Nephron (organoid): ENCODE data around the gene SPAG17.

Source experiments
- H3K27ac Mint-ChIP-seq, 3 experiments: 2 replicates each; pipeline ENCODE4 v1.8.0; 2020; ENCODE audit warnings: mixed read lengths in 3 of 3, mild to moderate bottlenecking in 2 of 3, moderate library complexity in 1 of 3
- H3K27me3 Mint-ChIP-seq: 2 replicates; pipeline ENCODE4 v1.8.0; 2021; ENCODE audit warnings: low read depth, mild to moderate bottlenecking, moderate library complexity, mixed read lengths
- H3K36me3 Mint-ChIP-seq: 2 replicates; pipeline ENCODE4 v1.8.0; 2020; ENCODE audit warnings: low read depth, mixed read lengths
- H3K4me1 Mint-ChIP-seq: 2 replicates; pipeline ENCODE4 v1.8.0; 2020; ENCODE audit warnings: mixed read lengths
- H3K4me3 Mint-ChIP-seq, 3 experiments: 2 replicates each; pipeline ENCODE4 v1.8.0; 2020; ENCODE audit warnings: mild to moderate bottlenecking in 3 of 3, mixed read lengths in 3 of 3, moderate library complexity in 2 of 3
- H3K9me3 Mint-ChIP-seq: 2 replicates; pipeline ENCODE4 v1.8.0; 2020; ENCODE audit warnings: mixed read lengths
- TF ChIP-seq, protein P1 (sequence below), 3 experiments: fragments of 200-600 bp; sonication (generic); IDR thresholded peaks; one replicate each; pipeline ENCODE4 v1.5.0; 2021; ENCODE audit warnings: antibody characterized with exemption in 3 of 3; ENCODE audit not compliant: unreplicated experiment in 3 of 3

The SPAG17 gene

DNA sequence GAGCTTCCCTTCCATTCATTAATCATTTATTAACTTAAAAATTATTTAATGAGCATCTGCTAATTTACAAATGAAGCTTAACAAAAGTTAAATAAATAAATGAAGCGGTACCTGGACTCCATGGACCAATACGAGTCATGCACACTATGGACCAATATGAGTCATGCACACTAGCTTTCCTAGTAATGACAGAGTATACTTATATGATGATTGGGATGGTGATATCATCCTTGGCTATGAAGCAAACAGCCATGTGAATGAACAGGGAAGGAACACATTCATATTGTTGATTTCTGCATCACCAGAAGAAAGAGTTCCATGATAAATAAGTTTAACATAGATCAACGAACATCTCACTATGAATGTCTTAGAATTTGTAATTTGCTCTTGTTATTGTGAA is 109.9 kb downstream of the SPAG17 start:
- Mint-ChIP-seq H3K9me3 (no peaks in the 10 kb centered on the region), H3K36me3 (no peaks in the 10 kb centered on the region), H3K4me1 (peaks cover 19% of the 10 kb centered on the region), H3K27ac (no peak overlapping the region), H3K4me3 (no peak overlapping the region), H3K27me3 (no peaks in the 10 kb centered on the region)
- TF ChIP-seq, protein P1, sequence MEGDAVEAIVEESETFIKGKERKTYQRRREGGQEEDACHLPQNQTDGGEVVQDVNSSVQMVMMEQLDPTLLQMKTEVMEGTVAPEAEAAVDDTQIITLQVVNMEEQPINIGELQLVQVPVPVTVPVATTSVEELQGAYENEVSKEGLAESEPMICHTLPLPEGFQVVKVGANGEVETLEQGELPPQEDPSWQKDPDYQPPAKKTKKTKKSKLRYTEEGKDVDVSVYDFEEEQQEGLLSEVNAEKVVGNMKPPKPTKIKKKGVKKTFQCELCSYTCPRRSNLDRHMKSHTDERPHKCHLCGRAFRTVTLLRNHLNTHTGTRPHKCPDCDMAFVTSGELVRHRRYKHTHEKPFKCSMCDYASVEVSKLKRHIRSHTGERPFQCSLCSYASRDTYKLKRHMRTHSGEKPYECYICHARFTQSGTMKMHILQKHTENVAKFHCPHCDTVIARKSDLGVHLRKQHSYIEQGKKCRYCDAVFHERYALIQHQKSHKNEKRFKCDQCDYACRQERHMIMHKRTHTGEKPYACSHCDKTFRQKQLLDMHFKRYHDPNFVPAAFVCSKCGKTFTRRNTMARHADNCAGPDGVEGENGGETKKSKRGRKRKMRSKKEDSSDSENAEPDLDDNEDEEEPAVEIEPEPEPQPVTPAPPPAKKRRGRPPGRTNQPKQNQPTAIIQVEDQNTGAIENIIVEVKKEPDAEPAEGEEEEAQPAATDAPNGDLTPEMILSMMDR (IDR thresholded peaks at IDR 0.05; ENCODE audit: unreplicated experiment in 3 of 3), result no peak

DNA sequence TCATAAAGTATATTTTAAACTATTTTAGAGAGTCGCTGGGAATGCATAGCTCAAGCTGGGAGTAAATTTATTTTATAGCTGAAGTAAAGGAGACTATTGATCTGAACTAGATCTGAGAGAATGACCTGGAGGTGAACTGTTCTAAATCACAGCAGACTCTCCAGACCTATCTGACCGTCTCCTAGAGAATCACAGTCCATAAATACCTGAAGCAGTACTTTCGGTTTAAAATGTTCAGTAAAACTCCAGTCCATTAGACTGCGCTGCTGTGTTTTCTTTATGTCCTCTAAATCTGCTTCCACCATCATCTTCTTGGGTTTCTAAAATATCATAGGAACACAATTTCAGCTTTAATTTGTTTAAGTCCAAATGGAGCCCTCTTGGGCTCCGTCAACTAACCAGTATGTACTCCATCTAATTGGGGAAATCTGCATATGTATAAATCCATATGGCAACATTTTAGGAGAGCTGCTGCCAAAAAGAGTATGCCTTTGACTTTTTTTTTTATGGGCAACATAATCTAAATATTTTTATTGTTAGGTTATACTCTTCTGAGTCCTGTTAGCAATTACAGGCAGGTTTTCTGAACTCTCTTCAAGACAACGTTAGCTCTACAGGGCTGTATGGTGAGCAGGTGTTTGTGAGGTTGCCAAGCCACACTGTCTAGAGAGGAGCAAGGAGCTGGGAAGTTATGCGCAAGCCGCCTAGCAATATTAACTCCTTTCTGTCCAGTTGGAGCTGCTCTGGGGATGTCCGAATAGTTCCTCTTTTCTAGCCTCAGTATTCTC is 111.2 kb downstream of the SPAG17 start:
- H3K4me1 Mint-ChIP-seq, result peaks cover 19% of the 10 kb centered on the region

DNA sequence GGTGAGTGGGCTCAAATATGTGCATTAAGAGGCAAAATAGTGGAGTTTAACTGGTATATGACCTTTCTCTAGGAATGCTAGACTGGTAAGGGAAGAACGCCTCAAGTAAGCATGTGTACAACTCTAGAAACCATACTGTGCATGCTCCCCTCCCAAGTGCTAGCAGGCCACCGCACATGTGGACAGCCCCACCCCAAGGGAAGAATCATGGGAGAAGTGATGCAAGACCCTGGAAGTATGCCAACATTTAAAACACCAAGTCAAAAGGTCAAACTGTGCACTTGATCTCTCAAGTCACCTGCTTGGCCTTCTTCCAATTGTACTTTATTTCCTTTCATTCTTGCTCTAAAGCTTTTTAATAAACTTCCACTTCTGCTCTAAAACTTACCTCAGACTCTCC is 135.0 kb downstream of the SPAG17 start:
- Mint-ChIP-seq H3K9me3 (no peaks in the 10 kb centered on the region), H3K27me3 (no peaks in the 10 kb centered on the region), H3K4me3 (no peak overlapping the region), H3K4me1 (no peaks in the 10 kb centered on the region), H3K36me3 (no peaks in the 10 kb centered on the region), H3K27ac (no peak overlapping the region)
- TF ChIP-seq, protein P1 (IDR thresholded peaks at IDR 0.05; ENCODE audit: unreplicated experiment in 3 of 3), result no peak

More for the DNA sequence above, 111.2 kb downstream of the SPAG17 start:
- TF ChIP-seq, protein P1 (IDR thresholded peaks at IDR 0.05; ENCODE audit: unreplicated experiment in 3 of 3), result no peak
- peak overlapping the region in 1 of 3 experiments; percentile 13 for H3K27ac Mint-ChIP-seq
- no peak overlapping the region for H3K4me3 Mint-ChIP-seq
- no peaks in the 10 kb centered on the region for H3K27me3 Mint-ChIP-seq
- no peaks in the 10 kb centered on the region for H3K36me3 Mint-ChIP-seq
- no peaks in the 10 kb centered on the region for H3K9me3 Mint-ChIP-seq

DNA sequence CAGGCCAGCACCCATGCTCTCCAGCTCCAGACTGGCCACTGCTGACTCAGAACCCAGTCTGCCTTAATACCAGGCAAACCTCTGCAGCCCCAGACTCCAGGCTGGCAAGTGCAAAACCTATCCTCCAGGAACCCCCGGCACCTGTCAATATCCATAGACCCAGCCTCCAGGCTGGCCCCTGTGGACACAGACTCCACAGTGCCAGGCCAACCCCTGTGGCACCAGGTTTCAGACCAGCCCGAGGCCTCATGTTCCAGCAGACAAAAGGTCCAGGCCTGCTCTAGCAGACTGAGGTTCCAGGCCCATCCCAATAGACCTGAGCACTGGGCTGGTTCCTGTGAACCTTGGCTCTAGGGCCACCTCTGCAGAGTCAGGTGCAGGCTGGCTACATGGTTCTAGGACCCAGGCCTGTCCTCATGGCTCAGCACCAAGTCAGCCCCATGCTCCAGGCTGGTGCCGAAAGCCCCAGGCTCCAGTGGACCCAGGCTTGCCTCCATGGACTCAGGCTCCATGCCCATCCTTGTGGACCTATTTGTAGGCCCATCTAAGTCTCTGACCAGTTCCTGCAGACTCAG is 137.3 kb downstream of the SPAG17 start:
- Mint-ChIP-seq H3K9me3 (no peaks in the 10 kb centered on the region), H3K4me1 (no peaks in the 10 kb centered on the region), H3K27ac (no peak overlapping the region), H3K4me3 (no peak overlapping the region), H3K36me3 (no peaks in the 10 kb centered on the region), H3K27me3 (no peaks in the 10 kb centered on the region)
- TF ChIP-seq, protein P1 (IDR thresholded peaks at IDR 0.05; ENCODE audit: unreplicated experiment in 3 of 3), result no peak

DNA sequence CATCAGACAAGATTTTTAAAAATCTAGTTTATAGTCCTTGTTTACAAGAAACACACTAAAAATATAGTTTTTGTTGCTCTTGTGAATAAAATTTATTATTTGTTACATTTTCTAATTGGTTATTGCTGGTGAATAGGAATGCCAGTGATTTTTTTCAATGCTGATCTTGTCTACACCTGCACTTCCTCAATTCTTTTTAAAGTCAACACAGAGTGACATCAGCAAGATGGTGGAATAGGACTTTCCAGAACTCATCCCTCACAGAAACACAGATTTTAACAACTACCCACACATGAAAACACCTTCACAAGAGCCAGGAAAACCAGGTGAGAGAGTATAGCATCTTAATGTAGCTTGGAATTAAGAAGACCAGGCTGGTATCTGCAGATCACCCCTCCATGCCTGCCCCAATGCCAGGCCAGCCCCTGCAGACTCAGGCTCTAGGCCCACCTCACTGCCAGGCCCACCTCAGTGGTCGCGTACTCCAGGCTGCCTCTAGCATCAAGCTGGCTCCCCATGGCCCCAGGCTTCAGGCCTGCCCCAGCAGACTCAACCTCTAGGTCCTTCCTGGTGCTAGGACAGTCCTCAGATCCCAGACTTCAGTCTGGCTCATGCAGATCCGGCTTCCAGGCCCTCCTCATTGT is 137.9 kb downstream of the SPAG17 start:
- no peak overlapping the region for H3K4me3 Mint-ChIP-seq
- no peaks in the 10 kb centered on the region for H3K36me3 Mint-ChIP-seq
- H3K27me3 Mint-ChIP-seq, result no peaks in the 10 kb centered on the region
- no peaks in the 10 kb centered on the region for H3K4me1 Mint-ChIP-seq
- H3K27ac Mint-ChIP-seq, result no peak overlapping the region
- TF ChIP-seq, protein P1 (IDR thresholded peaks at IDR 0.05; ENCODE audit: unreplicated experiment in 3 of 3), result no peak
- H3K9me3 Mint-ChIP-seq, result no peaks in the 10 kb centered on the region
